Heart left ventricle (tissue), 13 donors: ENCODE data around the gene CPO.

ENCODE experiments used
- POLR2A ChIP-seq, 2 donors: fragments of 450-650 bp; IDR thresholded peaks; one replicate each; pipeline ENCODE4 v1.6.1; 2017; ENCODE audit warnings: antibody characterized with exemption in 2 of 2, mild to moderate bottlenecking in 2 of 2, moderate library complexity in 2 of 2
- TF ChIP-seq, protein P1 (sequence below), 12 donors: fragments of 200-600 bp; sonication (generic) in 4 of 12; IDR thresholded peaks; one replicate each; pipeline versions ENCODE4 v1.5.0 to v1.8.0; 2018 to 2022; ENCODE audit warnings: antibody characterized with exemption in 12 of 12, mild to moderate bottlenecking in 5 of 12
- donor health status: ischemic (EF 13 %, LVEDD 7.1; RV severe dilation, severe dysfunction).
- donor health status: DM: no; HTN: yes; CAD: no.
- donor health status: DM: no; HTN: no; CAD: no.
- donor health status: ischemic (EF 25% LVEDD 6.9; RV normal size, moderate dysfunction).
- donor health status: ischemic (EF 25% LVEDD 5.7; RV mildly dilated, moderate dysfunction).
- donor health status: ischemic (EF 35%, LVEDD 5.7; RV mildly dilated, moderate dysfunction).
- donor health status: nonischemic (EF 11% LVEDD 7.7; RV severe dilation, severe dysfunction).
- donor health status: DM: yes; HTN: yes; CAD: no.
- donor health status: PGD.
- donor health status: ischemic (EF 29% LVEDD 5.4; RV normal size, mild dysfunction).
- donor health status: nonischemic (EF 23%, LVEDD 6.1; RV moderate dilation, normal function).

DNA sequence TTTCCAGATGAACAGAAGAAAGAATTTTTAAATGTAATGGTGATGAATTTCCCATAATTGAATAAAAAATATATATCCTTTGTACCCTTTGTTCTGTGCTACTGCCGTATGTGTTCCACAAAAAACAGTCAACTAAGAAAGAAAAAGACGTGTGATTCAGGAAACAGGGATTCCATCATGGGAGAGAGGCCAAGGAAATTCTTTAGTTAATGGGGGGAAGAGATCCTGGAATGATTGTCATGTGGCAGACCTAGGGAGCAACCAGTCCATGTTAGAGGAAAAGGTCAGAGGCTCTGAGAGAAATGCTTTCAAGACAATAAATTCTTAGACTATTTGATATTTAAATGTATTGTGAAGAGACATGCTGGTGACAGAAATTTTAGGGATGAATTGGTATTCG is 76.6 kb downstream of the CPO start:
- TF ChIP-seq POLR2A (IDR thresholded peaks at IDR 0.05), result no peak
- TF ChIP-seq, protein P1, sequence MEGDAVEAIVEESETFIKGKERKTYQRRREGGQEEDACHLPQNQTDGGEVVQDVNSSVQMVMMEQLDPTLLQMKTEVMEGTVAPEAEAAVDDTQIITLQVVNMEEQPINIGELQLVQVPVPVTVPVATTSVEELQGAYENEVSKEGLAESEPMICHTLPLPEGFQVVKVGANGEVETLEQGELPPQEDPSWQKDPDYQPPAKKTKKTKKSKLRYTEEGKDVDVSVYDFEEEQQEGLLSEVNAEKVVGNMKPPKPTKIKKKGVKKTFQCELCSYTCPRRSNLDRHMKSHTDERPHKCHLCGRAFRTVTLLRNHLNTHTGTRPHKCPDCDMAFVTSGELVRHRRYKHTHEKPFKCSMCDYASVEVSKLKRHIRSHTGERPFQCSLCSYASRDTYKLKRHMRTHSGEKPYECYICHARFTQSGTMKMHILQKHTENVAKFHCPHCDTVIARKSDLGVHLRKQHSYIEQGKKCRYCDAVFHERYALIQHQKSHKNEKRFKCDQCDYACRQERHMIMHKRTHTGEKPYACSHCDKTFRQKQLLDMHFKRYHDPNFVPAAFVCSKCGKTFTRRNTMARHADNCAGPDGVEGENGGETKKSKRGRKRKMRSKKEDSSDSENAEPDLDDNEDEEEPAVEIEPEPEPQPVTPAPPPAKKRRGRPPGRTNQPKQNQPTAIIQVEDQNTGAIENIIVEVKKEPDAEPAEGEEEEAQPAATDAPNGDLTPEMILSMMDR (IDR thresholded peaks at IDR 0.05), result no peak
